ENCODE data around the gene GATAD2A.

DNA sequence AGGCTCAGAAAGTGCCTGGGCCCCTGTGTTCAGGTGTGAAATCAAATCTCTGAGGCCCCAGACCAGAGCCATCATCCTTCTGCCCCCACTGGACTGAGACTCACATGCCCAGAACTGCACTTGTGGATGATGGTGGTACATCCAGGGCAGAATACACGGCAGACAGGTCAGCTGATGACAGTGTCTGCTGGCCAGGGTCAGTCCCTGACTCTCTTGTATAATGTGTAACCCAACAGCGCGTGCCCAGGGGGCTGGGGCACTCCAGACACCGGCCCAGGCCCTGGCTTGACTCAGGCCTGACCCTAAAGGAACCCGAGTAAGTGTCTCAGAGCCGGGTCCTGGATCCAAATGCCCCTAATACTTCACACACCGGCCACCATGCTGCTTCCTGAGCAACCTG is 37.4 kb upstream of the GATAD2A start:
- TF ChIP-seq, protein P1, sequence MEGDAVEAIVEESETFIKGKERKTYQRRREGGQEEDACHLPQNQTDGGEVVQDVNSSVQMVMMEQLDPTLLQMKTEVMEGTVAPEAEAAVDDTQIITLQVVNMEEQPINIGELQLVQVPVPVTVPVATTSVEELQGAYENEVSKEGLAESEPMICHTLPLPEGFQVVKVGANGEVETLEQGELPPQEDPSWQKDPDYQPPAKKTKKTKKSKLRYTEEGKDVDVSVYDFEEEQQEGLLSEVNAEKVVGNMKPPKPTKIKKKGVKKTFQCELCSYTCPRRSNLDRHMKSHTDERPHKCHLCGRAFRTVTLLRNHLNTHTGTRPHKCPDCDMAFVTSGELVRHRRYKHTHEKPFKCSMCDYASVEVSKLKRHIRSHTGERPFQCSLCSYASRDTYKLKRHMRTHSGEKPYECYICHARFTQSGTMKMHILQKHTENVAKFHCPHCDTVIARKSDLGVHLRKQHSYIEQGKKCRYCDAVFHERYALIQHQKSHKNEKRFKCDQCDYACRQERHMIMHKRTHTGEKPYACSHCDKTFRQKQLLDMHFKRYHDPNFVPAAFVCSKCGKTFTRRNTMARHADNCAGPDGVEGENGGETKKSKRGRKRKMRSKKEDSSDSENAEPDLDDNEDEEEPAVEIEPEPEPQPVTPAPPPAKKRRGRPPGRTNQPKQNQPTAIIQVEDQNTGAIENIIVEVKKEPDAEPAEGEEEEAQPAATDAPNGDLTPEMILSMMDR (IDR thresholded peaks at IDR 0.05; ENCODE audit: insufficient read depth, low read length) = no peak
- TF ChIP-seq, protein P2, sequence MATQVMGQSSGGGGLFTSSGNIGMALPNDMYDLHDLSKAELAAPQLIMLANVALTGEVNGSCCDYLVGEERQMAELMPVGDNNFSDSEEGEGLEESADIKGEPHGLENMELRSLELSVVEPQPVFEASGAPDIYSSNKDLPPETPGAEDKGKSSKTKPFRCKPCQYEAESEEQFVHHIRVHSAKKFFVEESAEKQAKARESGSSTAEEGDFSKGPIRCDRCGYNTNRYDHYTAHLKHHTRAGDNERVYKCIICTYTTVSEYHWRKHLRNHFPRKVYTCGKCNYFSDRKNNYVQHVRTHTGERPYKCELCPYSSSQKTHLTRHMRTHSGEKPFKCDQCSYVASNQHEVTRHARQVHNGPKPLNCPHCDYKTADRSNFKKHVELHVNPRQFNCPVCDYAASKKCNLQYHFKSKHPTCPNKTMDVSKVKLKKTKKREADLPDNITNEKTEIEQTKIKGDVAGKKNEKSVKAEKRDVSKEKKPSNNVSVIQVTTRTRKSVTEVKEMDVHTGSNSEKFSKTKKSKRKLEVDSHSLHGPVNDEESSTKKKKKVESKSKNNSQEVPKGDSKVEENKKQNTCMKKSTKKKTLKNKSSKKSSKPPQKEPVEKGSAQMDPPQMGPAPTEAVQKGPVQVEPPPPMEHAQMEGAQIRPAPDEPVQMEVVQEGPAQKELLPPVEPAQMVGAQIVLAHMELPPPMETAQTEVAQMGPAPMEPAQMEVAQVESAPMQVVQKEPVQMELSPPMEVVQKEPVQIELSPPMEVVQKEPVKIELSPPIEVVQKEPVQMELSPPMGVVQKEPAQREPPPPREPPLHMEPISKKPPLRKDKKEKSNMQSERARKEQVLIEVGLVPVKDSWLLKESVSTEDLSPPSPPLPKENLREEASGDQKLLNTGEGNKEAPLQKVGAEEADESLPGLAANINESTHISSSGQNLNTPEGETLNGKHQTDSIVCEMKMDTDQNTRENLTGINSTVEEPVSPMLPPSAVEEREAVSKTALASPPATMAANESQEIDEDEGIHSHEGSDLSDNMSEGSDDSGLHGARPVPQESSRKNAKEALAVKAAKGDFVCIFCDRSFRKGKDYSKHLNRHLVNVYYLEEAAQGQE (IDR thresholded peaks at IDR 0.05; ENCODE audit: insufficient replicate concordance, low read depth) = no peak
